ENCODE results near the gene RPF1. TPM values are rescaled to one million over a fixed set of nuclear protein-coding genes. Genes with fewer than 3 reads are reported as not detected.

The RPF1 gene
- total and polyA plus RNA-seq, 4 donors, result 13.5 to 16.8 (median 14.8) TPM

GRCh38 chr1:84524590-84524989 lies 45.5 kb downstream of the RPF1 start:
- Histone ChIP-seq H3K4me3 (ENCODE audit: low read depth in 1 of 3, low read length in 3 of 3) (no peak overlapping the region), H3K36me3 (ENCODE audit: control insufficient read depth in 4 of 4, insufficient read depth in 3 of 4, low read depth in 1 of 4, low read length in 3 of 4) (peaks cover 0 to 2% (median 0%) of the 10 kb centered on the region in 4 donors), H3K9me3 (ENCODE audit: control insufficient read depth in 4 of 4, low read length in 3 of 4) (no peaks in the 10 kb centered on the region), H3K4me1 (ENCODE audit: control insufficient read depth in 4 of 4, insufficient read depth in 4 of 4, low read length in 3 of 4) (no peaks in the 10 kb centered on the region), H3K27ac (ENCODE audit: low read depth in 1 of 2, low read length in 2 of 2) (no peak overlapping the region), H3K27me3 (ENCODE audit: control insufficient read depth in 4 of 4, insufficient read depth in 4 of 4, low read length in 3 of 4) (no peaks in the 10 kb centered on the region), H3K9ac (ENCODE audit: low read depth in 1 of 2, low read length in 2 of 2) (no peak overlapping the region)
- TF ChIP-seq SP1 (IDR thresholded peaks at IDR 0.05) (no peak), FOXA2 (IDR thresholded peaks at IDR 0.05) (no peak), HNF4G (IDR thresholded peaks at IDR 0.05) (no peak), TAF1 (conservative IDR thresholded peaks at IDR 0.05) (no peak), REST (IDR thresholded peaks at IDR 0.05) (no peak), MAX (IDR thresholded peaks at IDR 0.05) (no peak), NR2F2 (IDR thresholded peaks at IDR 0.05) (no peak), RAD21 (IDR thresholded peaks at IDR 0.05) (no peak), RXRA (IDR thresholded peaks at IDR 0.05) (no peak), GABPA (IDR thresholded peaks at IDR 0.05 in 1 of 2, conservative IDR thresholded peaks at IDR 0.05 in 1 of 2) (no peak)
- DNase-seq (ENCODE audit: low spot score), result no peak

- TF ChIP-seq YY1 (IDR thresholded peaks at IDR 0.05), result no peak
- TF ChIP-seq MAX (IDR thresholded peaks at IDR 0.05), result no peak
- no peak for TF ChIP-seq EGR1 (IDR thresholded peaks at IDR 0.05; ENCODE audit: low read depth in 2 of 2)
- TF ChIP-seq HNF4G (IDR thresholded peaks at IDR 0.05), result no peak
- no peak for TF ChIP-seq REST (IDR thresholded peaks at IDR 0.05)
- no peak for TF ChIP-seq JUND (IDR thresholded peaks at IDR 0.05)
- TF ChIP-seq SP1 (IDR thresholded peaks at IDR 0.05), result no peak
- no peak for TF ChIP-seq ATF3 (IDR thresholded peaks at IDR 0.05)
- no peak for TF ChIP-seq ZBTB33 (IDR thresholded peaks at IDR 0.05)
- no peak for TF ChIP-seq HNF4A (conservative IDR thresholded peaks at IDR 0.05)
- no peak for TF ChIP-seq FOXA2 (IDR thresholded peaks at IDR 0.05)
- TF ChIP-seq FOXA1 (IDR thresholded peaks at IDR 0.05), result no peak
- TF ChIP-seq GABPA (IDR thresholded peaks at IDR 0.05 in 1 of 2, conservative IDR thresholded peaks at IDR 0.05 in 1 of 2), result no peak
- TF ChIP-seq RAD21 (IDR thresholded peaks at IDR 0.05), result no peak
- no peak for TF ChIP-seq CTCF (IDR thresholded peaks at IDR 0.05; ENCODE audit: low read depth, low read length, missing input control)
- no peaks in the 10 kb centered on the region for H3K4me1 ChIP-seq (ENCODE audit: control insufficient read depth in 4 of 4, insufficient read depth in 4 of 4, low read length in 3 of 4)
- WGBS, result 96% methylated on average over 1 of the region's 1 CpG
- no peak overlapping the region for H3K9ac ChIP-seq (ENCODE audit: low read depth in 1 of 2, low read length in 2 of 2)
- H3K27me3 ChIP-seq (ENCODE audit: control insufficient read depth in 4 of 4, insufficient read depth in 4 of 4, low read length in 3 of 4), result no peaks in the 10 kb centered on the region
- no peak overlapping the region for H3K4me3 ChIP-seq (ENCODE audit: low read depth in 1 of 3, low read length in 3 of 3)
- H3K27ac ChIP-seq (ENCODE audit: low read depth in 1 of 2, low read length in 2 of 2), result no peak overlapping the region
- no peak for DNase-seq (ENCODE audit: low spot score)
- peaks cover 0 to 2% (median under 1%) of the 10 kb centered on the region in 4 donors for H3K36me3 ChIP-seq (ENCODE audit: control insufficient read depth in 4 of 4, insufficient read depth in 3 of 4, low read depth in 1 of 4, low read length in 3 of 4)
- H3K9me3 ChIP-seq (ENCODE audit: control insufficient read depth in 4 of 4, low read length in 3 of 4), result no peaks in the 10 kb centered on the region
Measured at GRCh38 chr1:84525779-84526178, 46.7 kb downstream of the RPF1 start.
